SK-N-SH treated with all-trans-retinoic acid at 6 μM for 48 hours (cell line): ENCODE measurements around the gene FGD1.

Experiments used
- ATAC-seq: fragments of 200-7000 bp; cut with Tn5 transposase; 3 replicates; pipeline ENCODE4 v1.9.1; 2020; ENCODE audit warnings: mild to moderate bottlenecking, moderate library complexity
- ARNTL ChIP-seq: fragments of 450-650 bp; formaldehyde crosslinking; IDR thresholded peaks from 2 replicates; pipeline ENCODE4 v1.5.0; 2020; ENCODE audit warnings: low read depth, mild to moderate bottlenecking, moderate library complexity, borderline replicate concordance
- BACH2 ChIP-seq: fragments of 250-450 bp; sonication (Bioruptor Pico); IDR thresholded peaks from 2 replicates; pipeline ENCODE4 v1.9.0; 2021; ENCODE audit warnings: mild to moderate bottlenecking, borderline replicate concordance
- CREB5 ChIP-seq: fragments of 250-450 bp; sonication (Bioruptor Pico); IDR thresholded peaks from 2 replicates; pipeline ENCODE4 v1.5.1; 2020; ENCODE audit warnings: low read depth, mild to moderate bottlenecking, moderate library complexity
- CSRNP3 ChIP-seq: fragments of 250-450 bp; sonication (Bioruptor Pico); IDR thresholded peaks from 2 replicates; pipeline ENCODE4 v1.5.1; 2021; ENCODE audit warnings: mild to moderate bottlenecking, moderate library complexity
- ESRRG ChIP-seq: fragments of 250-450 bp; sonication (Bioruptor Pico); IDR thresholded peaks from 2 replicates; pipeline ENCODE4 v1.6.1; 2021; ENCODE audit warnings: mild to moderate bottlenecking
- GLIS3 ChIP-seq: fragments of 250-450 bp; sonication (Bioruptor Pico); IDR thresholded peaks from 2 replicates; pipeline ENCODE4 v1.5.0; 2020; ENCODE audit warnings: mild to moderate bottlenecking, moderate library complexity
- ISL1 ChIP-seq: fragments of 250-450 bp; sonication (Bioruptor Pico); IDR thresholded peaks from 2 replicates; pipeline ENCODE4 v2.1.2; 2022; ENCODE audit warnings: mild to moderate bottlenecking, moderate library complexity
- POU6F1 ChIP-seq: fragments of 250-450 bp; sonication (Bioruptor Pico); IDR thresholded peaks from 2 replicates; pipeline ENCODE4 v1.8.0; 2021; ENCODE audit warnings: low read depth, mild to moderate bottlenecking, moderate library complexity, borderline replicate concordance
- PPARA ChIP-seq: fragments of 250-450 bp; sonication (Bioruptor Pico); IDR thresholded peaks from 2 replicates; pipeline ENCODE4 v1.5.0; 2020; ENCODE audit warnings: mild to moderate bottlenecking, borderline replicate concordance
- RARB ChIP-seq: fragments of 250-450 bp; sonication (Bioruptor Pico); IDR thresholded peaks from 2 replicates; pipeline ENCODE4 v1.8.0; 2021; ENCODE audit warnings: mild to moderate bottlenecking, moderate library complexity
- TCF4 ChIP-seq: fragments of 250-450 bp; sonication (Bioruptor Pico); IDR thresholded peaks from 2 replicates; pipeline ENCODE4 v1.8.0; 2021; ENCODE audit warnings: mild to moderate bottlenecking, moderate library complexity, borderline replicate concordance
- TOX ChIP-seq: fragments of 250-450 bp; sonication (Bioruptor Pico); IDR thresholded peaks from 2 replicates; pipeline ENCODE4 v1.8.0; 2021; ENCODE audit warnings: mild to moderate bottlenecking, moderate library complexity, borderline replicate concordance
- TSHZ2 ChIP-seq: fragments of 250-450 bp; sonication (Bioruptor Pico); IDR thresholded peaks from 2 replicates; pipeline ENCODE4 v1.5.0; 2020; ENCODE audit warnings: mild to moderate bottlenecking, moderate library complexity
- ZC3H10 ChIP-seq: fragments of 250-450 bp; sonication (Bioruptor Pico); IDR thresholded peaks from 2 replicates; pipeline ENCODE4 v1.5.1; 2021; ENCODE audit warnings: mild to moderate bottlenecking, moderate library complexity
- ZFP3 ChIP-seq: fragments of 250-450 bp; sonication (Bioruptor Pico); IDR thresholded peaks from 2 replicates; pipeline ENCODE4 v1.5.0; 2020; ENCODE audit warnings: mild to moderate bottlenecking, moderate library complexity
- ZFP30 ChIP-seq: fragments of 450-650 bp; formaldehyde crosslinking; IDR thresholded peaks from 2 replicates; pipeline ENCODE4 v1.5.0; 2022; ENCODE audit warnings: mild to moderate bottlenecking, moderate library complexity
- ZNF565 ChIP-seq: fragments of 450-650 bp; formaldehyde crosslinking; conservative IDR thresholded peaks from 2 replicates; pipeline ENCODE4 v1.5.0; 2020; ENCODE audit warnings: low read depth, mild to moderate bottlenecking, moderate library complexity
- ZNF70 ChIP-seq: fragments of 450-650 bp; formaldehyde crosslinking; IDR thresholded peaks from 2 replicates; pipeline ENCODE4 v1.5.0; 2020; ENCODE audit warnings: mild to moderate bottlenecking, moderate library complexity

Gene FGD1

GRCh38 chrX:54483946-54484345, 12.1 kb downstream of the FGD1 start:
- TF ChIP-seq ZNF565 (no peak), GLIS3 (CRISPR knock-in tag) (no peak), POU6F1 (CRISPR knock-in tag) (no peak), PPARA (CRISPR knock-in tag) (no peak), TOX (CRISPR knock-in tag) (no peak), RARB (CRISPR knock-in tag) (no peak), ESRRG (CRISPR knock-in tag) (no peak), BACH2 (CRISPR knock-in tag) (no peak), TCF4 (CRISPR knock-in tag) (no peak), ARNTL (CRISPR knock-in tag) (no peak), CREB5 (CRISPR knock-in tag) (no peak), ZNF70 (CRISPR knock-in tag) (no peak), ISL1 (CRISPR knock-in tag) (no peak), ZC3H10 (no peak), CSRNP3 (CRISPR knock-in tag) (no peak)

GRCh38 chrX:54482839-54483593, 13.0 kb downstream of the FGD1 start:
- ATAC-seq: peak; percentile 74
- TF ChIP-seq BACH2 (CRISPR knock-in tag) (no peak), ZFP3 (peak; percentile 80; the same call in 1 of the 2 replicates)

More at GRCh38 chrX:54483946-54484345, 12.1 kb downstream of the FGD1 start:
- no peak for ATAC-seq

GRCh38 chrX:54479136-54480111, 16.6 kb downstream of the FGD1 start:
- no peak for TF ChIP-seq ZNF565
- TF ChIP-seq CREB5 (CRISPR knock-in tag): no peak
- no peak for TF ChIP-seq GLIS3 (CRISPR knock-in tag)
- TF ChIP-seq RARB (CRISPR knock-in tag): no peak
- no peak for TF ChIP-seq ESRRG (CRISPR knock-in tag)
- no peak for TF ChIP-seq ZFP30 (CRISPR knock-in tag)
- no peak for TF ChIP-seq TSHZ2 (CRISPR knock-in tag)
- no peak for TF ChIP-seq ZFP3
- ATAC-seq: no peak
